Activated CD8-positive, alpha-beta T cell treated with anti-CD3 and anti-CD28 coated beads for 36 hours (primary cell): ENCODE results near the gene ACRBP. TPM values are rescaled to one million over a fixed set of nuclear protein-coding genes. Genes with fewer than 3 reads are reported as not detected.

Experiments
- ATAC-seq: fragments of 200-7000 bp; cut with Tn5 transposase; one replicate; pipeline ENCODE4 v1.10.0; 2021; ENCODE audit warnings: mild to moderate bottlenecking, moderate library complexity
- CTCF ChIA-PET: fragments of 350-600 bp; sonication (Branson Sonifier 250); formaldehyde crosslinking; loops from one replicate; lab custom pipeline; 2021; ENCODE audit warnings: antibody characterized with exemption; lab: Charles Lee
- POLR2A ChIA-PET: fragments of 350-600 bp; sonication (Branson Sonifier 250); formaldehyde crosslinking; loops from one replicate; lab custom pipeline; 2021; ENCODE audit warnings: antibody characterized with exemption; lab: Charles Lee
- DNase-seq: peaks from one replicate; pipeline ENCODE4 v3.0.0-alpha.2; 2020
- H3K27ac Mint-ChIP-seq: one replicate; pipeline ENCODE4 v1.8.0; 2021; ENCODE audit warnings: mild to moderate bottlenecking, mixed read lengths
- H3K27me3 Mint-ChIP-seq: one replicate; pipeline ENCODE4 v1.8.0; 2021; ENCODE audit warnings: mixed read lengths
- H3K36me3 Mint-ChIP-seq: one replicate; pipeline ENCODE4 v1.8.0; 2021; ENCODE audit warnings: low read depth, mixed read lengths
- H3K4me1 Mint-ChIP-seq: one replicate; pipeline ENCODE4 v1.8.0; 2021; ENCODE audit warnings: low read depth, mixed read lengths
- H3K4me3 Mint-ChIP-seq: one replicate; pipeline ENCODE4 v1.8.0; 2021; ENCODE audit warnings: mild to moderate bottlenecking, moderate library complexity, mixed read lengths
- H3K9me3 Mint-ChIP-seq: one replicate; pipeline ENCODE4 v1.8.0; 2021; ENCODE audit warnings: mixed read lengths
- intact Hi-C: fragments of 100-400 bp; cut with micrococcal nuclease; formaldehyde crosslinking; loops from one replicate; pipeline ENCODE4 v1.10.0; 2022
- total RNA-seq, 2 experiments: library from RNA; stranded (reverse); gene quantifications; one replicate each; pipeline ENCODE4 v1.2.3, GENCODE V29; 2021
- TF ChIP-seq, protein P1 (sequence below): fragments of 200-600 bp; IDR thresholded peaks from one replicate; pipeline ENCODE4 v1.8.0; 2022; ENCODE audit warnings: antibody characterized with exemption, mild to moderate bottlenecking

ACRBP gene
- total RNA-seq, 2 experiments from 2014 or later = 1.3 to 2.0 TPM

DNA sequence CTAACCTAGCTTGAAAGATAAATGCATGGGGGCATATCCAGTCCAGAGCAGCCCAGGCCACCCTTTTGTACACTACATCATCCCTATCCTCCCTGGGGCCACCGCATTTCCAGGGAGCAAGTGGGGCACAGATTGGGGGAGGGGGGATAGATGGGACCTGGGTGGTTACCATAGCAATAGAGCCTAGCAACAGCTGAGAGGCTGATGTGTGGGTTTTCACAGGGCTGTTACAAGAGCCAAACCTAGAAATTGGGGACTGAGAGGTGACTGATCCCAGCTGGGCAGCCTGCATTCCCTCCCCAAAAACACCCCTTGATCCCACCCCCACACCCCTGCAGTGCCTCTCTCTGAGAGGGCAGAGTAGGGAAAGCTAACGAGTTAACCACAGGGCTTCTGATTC, 45.7 kb upstream of the ACRBP start:
- peaks cover 13% of the 10 kb centered on the region for H3K4me1 Mint-ChIP-seq
- no peak overlapping the region for H3K27ac Mint-ChIP-seq
- DNase-seq (no peak), ATAC-seq (no peak)
- intact Hi-C loops = no loop called here
- ChIA-PET POLR2A (interaction anchor here (1.2 to 1.3 kb wide), 2 partner anchors 42 to 175 kb away, joined by 3 to 4 read pairs; partner anchors contain the start of gene TPI1), CTCF (interaction anchor here (0.6 to 2.0 kb wide), 5 partner anchors 9 to 129 kb away, joined by 3 to 9 read pairs (median 3); partner anchors contain the start of gene COPS7A)
- peaks cover 3% of the 10 kb centered on the region for H3K36me3 Mint-ChIP-seq
- TF ChIP-seq, protein P1, sequence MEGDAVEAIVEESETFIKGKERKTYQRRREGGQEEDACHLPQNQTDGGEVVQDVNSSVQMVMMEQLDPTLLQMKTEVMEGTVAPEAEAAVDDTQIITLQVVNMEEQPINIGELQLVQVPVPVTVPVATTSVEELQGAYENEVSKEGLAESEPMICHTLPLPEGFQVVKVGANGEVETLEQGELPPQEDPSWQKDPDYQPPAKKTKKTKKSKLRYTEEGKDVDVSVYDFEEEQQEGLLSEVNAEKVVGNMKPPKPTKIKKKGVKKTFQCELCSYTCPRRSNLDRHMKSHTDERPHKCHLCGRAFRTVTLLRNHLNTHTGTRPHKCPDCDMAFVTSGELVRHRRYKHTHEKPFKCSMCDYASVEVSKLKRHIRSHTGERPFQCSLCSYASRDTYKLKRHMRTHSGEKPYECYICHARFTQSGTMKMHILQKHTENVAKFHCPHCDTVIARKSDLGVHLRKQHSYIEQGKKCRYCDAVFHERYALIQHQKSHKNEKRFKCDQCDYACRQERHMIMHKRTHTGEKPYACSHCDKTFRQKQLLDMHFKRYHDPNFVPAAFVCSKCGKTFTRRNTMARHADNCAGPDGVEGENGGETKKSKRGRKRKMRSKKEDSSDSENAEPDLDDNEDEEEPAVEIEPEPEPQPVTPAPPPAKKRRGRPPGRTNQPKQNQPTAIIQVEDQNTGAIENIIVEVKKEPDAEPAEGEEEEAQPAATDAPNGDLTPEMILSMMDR = no peak
- peaks cover under 1% of the 10 kb centered on the region for H3K27me3 Mint-ChIP-seq
- H3K4me3 Mint-ChIP-seq = no peak overlapping the region
- H3K9me3 Mint-ChIP-seq = no peaks in the 10 kb centered on the region

GRCh38 chr12:6691473-6691872, 44.2 kb upstream of the ACRBP start:
- POLR2A ChIA-PET = interaction anchor here (0.9 to 1.4 kb wide), 4 partner anchors 14 to 77 kb away, joined by 3 to 4 read pairs (median 3); partner anchors contain the start of gene MLF2
- CTCF ChIA-PET = interaction anchor here (1.1 to 2.4 kb wide), 2 partner anchors 134 to 178 kb away, joined by 3 to 8 read pairs; no protein-coding TSS in a partner anchor
- no peaks in the 10 kb centered on the region for H3K27me3 Mint-ChIP-seq
- H3K9me3 Mint-ChIP-seq = no peaks in the 10 kb centered on the region
- intact Hi-C loops = no loop called here
- H3K36me3 Mint-ChIP-seq = peaks cover 17% of the 10 kb centered on the region
- H3K4me1 Mint-ChIP-seq = peaks cover 27% of the 10 kb centered on the region
- H3K27ac Mint-ChIP-seq = no peak overlapping the region
- no peak overlapping the region for H3K4me3 Mint-ChIP-seq
- TF ChIP-seq, protein P1 = no peak
- DNase-seq (no peak), ATAC-seq (no peak)

- ChIA-PET CTCF (interaction anchor here (0.7 to 2.3 kb wide), 23 partner anchors 10 to 256 kb away, joined by 3 to 33 read pairs (median 4); partner anchors contain the start of genes CDCA3, COPS7A, LRRC23 and MLF2), POLR2A (interaction anchor here (0.6 to 2.3 kb wide), 29 partner anchors 8 to 430 kb away, joined by 3 to 22 read pairs (median 4); partner anchors contain the start of genes ACRBP, C12orf57, CDCA3 and COPS7A)
- DNase-seq = peak; percentile 97
- Mint-ChIP-seq H3K4me1 (peaks cover 45% of the 10 kb centered on the region), H3K4me3 (peak within 1 kb of the TSS; percentile 86), H3K27ac (peak within 1 kb of the TSS; percentile 97), H3K27me3 (no peaks in the 10 kb centered on the region), H3K9me3 (no peaks in the 10 kb centered on the region), H3K36me3 (peaks cover 34% of the 10 kb centered on the region)
- peak; percentile 83 for ATAC-seq
- TF ChIP-seq, protein P1 = no peak
- intact Hi-C loops = loop anchor here (1.0 kb wide), 1 partner anchor 26 kb away; the partner anchor contains the start of gene ING4
These were observed 42.0 kb upstream of the ACRBP start, which contains the start of gene ZNF384 for GRCh38 chr12:6688999-6689882. TSS of gene ZNF384 (minus strand) at chr12:6689375. CDS start at chr12:6679520, 9,855 bp downstream.

- peaks cover 37% of the 10 kb centered on the region for H3K36me3 Mint-ChIP-seq
- H3K4me3 Mint-ChIP-seq = peak overlapping the region; percentile 86
- no peaks in the 10 kb centered on the region for H3K27me3 Mint-ChIP-seq
- ChIA-PET POLR2A (interaction anchor here (0.5 to 2.3 kb wide), 22 partner anchors 11 to 430 kb away, joined by 3 to 22 read pairs (median 4); partner anchors contain the start of genes ACRBP, C12orf57, CDCA3 and COPS7A), CTCF (interaction anchor here (0.7 to 2.3 kb wide), 18 partner anchors 9 to 218 kb away, joined by 3 to 33 read pairs (median 4); partner anchors contain the start of genes CDCA3, COPS7A, LRRC23 and MLF2)
- intact Hi-C loops = no loop called here
- TF ChIP-seq, protein P1 = no peak
- peak overlapping the region; percentile 97 for H3K27ac Mint-ChIP-seq
- ATAC-seq (peak; percentile 8), DNase-seq (peak; percentile 67)
- peaks cover 47% of the 10 kb centered on the region for H3K4me1 Mint-ChIP-seq
- H3K9me3 Mint-ChIP-seq = no peaks in the 10 kb centered on the region
These were observed 41.3 kb upstream of the ACRBP start for GRCh38 chr12:6688543-6688998.
